HG03025 (cell line): ENCODE measurements around the gene CLMN.
A peak's percentile ranks its signal among the peaks of the same experiment; 100 is the strongest.

Experiments
- ATAC-seq: cut with Tn5 transposase; IDR thresholded peaks from one replicate; pipeline ENCODE4 v1.9.1; 2021; ENCODE audit warnings: mild to moderate bottlenecking, moderate library complexity; ENCODE audit not compliant: unreplicated experiment, low FRiP score

The CLMN gene

DNA sequence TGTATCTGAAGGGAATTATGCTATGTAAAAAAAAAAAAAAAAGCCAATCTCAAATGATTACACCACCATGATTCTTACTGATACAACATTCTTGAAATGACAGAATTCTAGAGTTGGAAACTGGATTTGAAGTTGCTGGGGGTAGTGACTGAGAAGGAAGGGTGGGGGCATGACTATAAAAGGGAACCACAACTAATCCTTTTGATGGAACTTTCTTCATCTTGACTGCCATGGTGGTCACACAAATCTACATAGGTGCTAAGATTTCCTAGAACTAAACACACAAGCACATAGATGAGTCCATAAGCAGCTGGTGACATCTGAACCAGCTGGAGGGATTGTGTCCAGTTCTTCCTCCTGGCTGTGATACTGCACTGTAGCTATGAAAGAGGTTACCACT lies 51.4 kb downstream of the CLMN start:
- ATAC-seq = no peak

DNA sequence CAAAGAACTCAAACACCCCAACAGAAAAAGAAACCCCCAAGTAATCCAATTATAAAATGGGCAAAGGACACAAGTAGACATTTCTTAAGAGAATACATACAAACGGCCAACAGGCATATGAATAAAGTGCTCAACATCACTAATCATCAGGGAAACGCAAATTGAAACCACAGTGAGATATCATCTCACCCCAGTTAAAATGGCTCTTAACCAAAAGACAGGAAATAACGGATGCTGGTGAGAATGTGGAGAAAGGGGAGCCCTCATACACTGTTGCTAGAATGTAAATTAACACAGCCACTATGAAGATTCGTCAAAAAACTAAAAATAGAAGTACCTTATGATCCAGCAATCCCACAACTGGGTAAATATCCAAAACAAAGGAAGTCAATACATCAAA lies 52.4 kb downstream of the CLMN start:
- ATAC-seq = no peak

DNA sequence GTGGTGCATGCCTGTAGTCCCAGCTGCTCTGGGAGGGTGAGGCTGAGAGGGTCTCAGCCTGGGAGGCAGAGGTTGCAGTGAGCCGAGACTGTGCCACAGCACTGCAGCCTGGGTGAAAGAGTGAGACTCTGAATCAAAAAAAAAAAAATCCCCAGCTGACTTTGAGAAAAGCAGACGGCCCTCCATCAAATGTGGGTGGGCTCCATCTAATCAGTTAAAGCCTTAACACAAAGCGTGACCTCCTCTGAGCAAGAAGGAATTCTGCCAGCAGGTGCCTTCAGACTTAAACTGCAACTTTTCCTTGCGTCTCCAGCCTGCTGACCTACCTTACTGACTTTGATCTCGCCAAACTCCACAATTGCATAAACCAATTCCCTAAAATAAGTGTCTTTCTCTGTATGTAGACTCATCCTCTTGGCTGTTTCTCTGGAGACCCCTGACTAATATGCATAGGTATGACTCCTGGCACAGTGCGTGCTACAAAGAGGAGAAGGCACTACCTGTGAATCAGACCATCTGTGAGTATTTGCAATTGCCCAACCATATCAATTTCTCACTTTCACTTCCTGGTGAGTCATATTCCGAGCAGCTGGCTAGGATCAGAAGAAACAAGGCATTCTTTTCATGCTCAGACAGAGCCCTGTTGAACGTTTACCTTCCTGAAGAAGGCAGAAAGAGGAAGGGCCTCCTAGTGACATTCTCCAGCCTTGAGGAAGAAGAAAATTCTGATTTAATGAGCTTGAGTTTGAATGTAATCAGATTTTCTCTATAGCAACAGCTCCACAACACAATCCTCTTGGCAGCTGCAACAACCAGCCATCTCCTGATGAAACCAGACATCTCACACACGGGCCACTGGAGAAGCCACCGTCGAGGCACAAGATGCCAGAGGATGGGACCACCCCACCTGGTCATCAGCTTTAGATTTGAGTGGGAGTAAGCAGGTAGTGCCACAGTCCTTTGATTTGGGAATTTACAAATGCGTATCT lies 54.3 kb downstream of the CLMN start:
- peak; percentile 89 for ATAC-seq

DNA sequence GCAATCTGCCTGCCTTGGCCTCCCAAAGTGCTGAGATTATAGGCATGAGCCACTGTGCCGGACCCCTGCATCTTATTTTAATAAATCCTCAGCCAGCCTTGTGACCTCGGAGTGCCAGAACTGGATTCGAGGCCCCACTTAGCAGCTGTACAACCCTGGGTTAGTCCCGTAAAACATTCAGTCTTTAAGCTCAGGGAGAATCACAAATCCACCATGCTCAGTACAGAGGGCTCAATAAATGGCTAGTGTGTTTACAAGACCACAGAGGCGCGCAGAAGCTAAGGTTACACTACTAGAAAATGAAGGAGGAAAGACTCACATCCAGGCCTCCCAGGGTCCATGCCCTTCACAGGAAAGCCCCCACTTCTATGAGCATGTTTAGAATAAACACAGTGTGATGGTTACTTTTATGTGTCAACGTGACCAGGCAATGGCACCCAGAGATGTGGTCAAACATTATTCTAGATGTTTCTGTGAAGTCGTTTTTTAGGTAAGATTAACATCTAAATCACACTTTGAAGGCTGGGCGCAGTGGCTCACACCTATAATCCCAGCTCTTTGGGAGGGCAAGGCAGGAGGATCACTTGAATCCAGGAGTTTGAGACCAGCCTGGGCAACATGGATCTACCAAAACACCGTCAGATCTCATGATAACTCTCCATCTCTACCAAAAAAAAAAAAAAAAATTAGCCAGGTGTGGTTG lies 55.3 kb downstream of the CLMN start:
- ATAC-seq = no peak

DNA sequence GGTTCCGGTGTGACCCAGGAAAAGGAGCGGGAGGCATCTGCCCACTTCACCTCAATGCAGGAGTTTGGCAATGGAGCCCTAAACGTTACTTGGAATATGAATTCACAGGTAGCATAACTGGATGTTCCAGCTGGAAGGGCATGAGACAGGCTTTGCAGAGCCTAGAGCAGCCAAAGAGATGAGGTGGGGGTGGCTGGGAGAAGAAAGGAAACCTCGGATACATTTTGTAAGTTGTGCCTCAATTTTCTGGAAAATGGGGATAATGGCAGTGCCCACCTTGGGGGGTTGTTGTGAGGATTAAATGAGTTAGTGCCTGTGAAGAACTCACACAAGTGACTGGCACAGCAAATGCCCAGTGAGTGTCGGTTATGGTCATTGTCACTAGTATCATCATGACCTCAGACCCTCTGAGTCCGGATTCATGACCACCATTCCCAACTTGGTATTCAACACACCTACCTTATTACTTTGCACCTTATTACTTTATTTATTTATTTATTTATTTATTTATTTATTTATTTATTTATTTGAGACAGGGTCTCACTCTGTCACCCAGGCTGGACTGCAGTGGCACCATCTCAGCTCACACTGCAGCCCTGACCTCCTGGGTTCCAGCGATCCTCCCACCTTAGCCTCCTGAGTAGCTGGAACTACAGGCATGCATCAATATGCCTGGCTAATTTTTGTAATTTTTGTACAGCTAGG lies 56.0 kb downstream of the CLMN start:
- no peak for ATAC-seq

DNA sequence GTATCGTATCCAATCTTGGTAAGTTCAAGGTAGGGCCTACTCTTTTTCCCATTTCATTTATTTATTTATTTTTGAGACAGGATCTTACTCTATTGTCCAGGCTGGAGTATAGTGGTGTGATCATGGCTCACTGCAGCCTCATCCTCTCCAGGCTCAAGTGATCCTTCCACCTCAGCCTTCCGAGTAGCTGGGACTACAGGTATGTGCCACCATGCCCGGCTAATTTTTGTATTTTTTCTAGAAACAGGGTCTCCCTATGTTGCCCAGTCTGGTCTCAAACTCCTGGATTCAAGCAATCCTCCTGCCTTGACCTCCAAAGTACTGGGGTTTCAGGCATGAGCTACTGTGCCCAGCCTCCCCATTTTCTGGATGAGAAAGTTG lies 57.2 kb downstream of the CLMN start:
- ATAC-seq = no peak

DNA sequence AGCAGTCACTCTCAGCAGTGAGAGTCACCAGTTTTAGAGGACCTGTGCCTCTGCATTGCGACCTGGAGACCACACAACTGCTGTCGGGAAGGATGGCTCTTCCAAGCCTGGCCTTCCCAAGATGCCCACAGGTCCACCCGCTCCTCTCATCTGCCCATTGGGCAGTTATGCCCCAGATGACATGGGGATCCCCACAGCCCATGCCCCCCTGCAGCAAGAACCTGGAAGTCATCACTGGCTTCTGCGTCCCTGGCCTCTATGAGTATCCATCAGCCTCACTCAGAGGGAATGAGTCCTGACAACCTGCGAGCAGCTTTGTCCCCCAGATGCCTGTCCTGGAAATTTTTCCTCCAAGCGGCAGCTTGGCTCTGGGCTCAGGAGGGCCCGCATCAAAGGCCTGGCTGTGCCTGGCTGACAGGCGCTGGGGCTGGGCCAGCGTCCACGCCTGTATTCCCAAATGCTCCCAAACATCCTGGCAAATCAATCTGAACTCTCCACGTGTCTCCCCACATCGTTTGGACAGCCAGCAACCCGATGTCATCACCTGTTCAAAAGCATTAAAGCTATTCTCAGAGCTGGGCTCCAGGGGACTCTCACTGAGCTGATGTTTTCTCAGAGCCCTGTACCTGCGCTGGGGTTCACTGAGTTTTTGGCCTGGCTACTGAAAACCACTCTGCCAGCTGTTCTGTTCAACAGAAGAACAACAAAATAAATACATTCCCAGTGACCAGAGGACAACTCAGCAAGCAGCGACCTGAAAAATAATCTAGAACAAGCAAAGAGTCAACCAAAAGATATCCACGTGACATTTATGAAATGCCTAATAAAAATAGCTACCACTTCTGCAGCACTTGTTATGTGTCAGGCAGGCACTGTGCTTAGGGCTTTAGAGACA lies 57.8 kb downstream of the CLMN start:
- no peak for ATAC-seq

DNA sequence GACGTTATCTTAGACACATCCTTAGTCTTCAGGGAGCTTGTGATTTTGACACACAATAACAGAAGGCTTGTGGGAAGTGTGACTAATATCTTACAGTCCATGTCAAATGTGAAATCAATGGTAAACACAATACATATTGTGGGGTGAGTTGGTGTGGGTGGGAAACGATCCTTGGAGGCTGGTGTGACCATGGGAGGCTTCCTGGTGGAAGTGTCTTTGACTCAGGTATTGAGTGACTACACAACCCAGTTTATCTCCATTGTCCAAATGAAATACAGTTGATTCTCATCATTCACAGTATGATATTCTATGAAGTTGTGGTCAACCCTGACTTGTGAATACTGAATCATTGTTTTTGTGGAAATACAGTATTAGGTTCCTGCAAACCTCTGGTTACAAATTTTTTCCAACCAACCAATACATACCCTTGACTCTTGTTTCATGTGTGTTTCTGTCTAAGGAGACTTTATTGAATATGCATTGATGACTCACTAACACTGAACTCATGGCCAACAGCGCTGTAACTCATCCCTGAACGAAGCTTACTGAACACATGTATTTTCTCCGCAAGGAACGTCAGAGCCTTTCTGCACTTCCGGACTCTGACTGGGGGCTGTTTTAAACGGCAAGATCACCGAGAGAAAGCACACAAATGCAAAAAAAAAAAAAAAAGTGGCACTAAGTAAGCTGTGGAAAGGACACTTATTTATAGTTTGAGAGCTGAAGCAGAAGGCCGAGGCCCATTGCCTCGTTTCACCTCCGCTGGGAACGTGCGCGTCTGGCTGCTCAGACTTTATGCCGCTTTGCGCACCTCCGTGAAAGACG lies 59.0 kb downstream of the CLMN start:
- no peak for ATAC-seq

DNA sequence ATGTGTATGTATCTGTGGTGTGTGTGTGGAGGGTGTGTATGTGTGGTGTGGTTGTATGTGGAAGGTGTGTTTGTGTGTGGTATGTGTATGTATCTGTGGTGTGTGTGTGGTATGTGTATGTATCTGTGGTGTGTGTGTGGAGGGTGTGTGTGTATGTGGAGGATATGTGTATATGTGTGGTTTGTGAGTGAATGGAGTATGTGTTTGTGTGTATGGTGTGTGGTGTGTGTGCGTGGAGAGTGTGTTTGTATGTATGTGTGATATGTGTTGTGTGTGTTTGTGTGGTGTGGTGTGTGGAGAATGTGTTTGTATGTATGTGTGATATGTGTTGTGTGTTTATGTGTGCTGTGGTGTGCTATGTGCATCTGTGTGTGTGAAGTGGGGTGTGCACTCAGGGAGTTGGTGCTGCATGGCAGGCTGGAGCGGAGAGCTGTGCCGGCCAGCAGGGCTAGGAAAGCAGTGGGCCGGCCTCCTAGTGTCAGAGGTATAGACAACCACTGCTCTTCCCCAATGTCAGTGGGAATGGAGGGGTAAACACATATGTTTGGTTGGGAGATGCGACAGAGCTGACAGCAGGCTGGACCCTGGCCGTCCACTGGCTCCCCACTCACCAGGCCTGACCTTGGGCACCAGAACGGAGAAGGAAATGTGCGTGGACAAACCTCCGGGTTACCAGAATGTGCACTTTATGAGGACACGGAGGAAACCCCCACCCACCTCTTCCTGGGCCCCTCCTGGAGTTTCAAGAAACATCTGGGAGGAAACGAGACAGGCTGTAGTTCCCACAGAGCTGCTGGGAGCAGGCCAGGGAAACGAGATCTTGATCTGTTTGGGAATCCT lies 60.7 kb downstream of the CLMN start:
- ATAC-seq = no peak

DNA sequence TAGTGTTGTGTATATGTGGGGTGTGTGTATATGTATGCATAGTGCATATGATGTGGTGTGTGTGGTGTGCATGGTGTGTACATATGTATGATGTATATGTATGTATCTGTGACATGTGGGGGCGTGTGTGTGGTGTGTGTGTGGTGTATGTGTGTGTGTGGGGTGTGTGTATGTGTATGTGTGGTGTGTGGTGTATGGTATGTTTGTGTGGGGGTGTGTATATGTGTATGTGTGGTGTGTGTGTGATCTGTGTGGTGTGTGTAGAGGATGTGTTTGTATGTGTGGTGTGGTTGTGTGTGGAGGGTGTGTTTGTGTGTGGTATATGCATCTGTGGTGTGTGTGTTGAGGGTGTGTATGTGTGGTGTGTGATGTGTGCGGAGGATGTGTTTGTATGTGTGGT lies 61.6 kb downstream of the CLMN start:
- no peak for ATAC-seq

DNA sequence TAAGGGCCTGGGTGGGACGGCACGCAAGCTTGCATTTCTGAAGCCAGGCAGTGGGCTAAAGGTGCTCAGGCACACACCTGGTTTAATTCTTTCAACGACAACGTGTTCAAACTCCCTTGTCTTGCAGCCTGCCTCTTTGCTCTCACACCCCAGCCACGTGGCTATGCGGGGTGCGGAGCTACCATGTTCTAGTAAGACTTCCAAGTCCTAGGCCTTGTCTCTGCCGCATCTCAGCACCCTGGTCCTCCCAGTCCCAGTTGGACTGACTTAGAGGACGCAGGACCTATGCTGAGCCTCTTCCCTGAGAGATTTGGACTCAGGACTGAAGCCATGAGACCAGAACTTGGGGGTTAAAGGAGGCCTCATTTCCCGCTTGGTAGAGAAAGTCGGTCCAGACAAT lies 62.2 kb downstream of the CLMN start:
- ATAC-seq = no peak

DNA sequence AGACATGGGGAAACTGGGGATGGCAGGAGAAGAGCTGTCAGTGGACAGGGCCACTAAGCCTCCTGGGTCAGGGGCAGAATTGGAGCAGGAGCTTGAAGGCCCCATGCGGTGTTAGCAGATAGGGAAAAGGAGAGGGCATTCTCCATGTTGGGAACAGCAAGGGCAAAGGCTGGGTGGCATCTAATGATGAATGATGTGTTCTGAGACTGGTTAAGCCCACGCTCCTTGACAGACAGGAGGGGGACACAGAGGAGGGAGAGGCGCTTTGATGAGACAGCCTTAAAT lies 63.0 kb downstream of the CLMN start:
- no peak for ATAC-seq

DNA sequence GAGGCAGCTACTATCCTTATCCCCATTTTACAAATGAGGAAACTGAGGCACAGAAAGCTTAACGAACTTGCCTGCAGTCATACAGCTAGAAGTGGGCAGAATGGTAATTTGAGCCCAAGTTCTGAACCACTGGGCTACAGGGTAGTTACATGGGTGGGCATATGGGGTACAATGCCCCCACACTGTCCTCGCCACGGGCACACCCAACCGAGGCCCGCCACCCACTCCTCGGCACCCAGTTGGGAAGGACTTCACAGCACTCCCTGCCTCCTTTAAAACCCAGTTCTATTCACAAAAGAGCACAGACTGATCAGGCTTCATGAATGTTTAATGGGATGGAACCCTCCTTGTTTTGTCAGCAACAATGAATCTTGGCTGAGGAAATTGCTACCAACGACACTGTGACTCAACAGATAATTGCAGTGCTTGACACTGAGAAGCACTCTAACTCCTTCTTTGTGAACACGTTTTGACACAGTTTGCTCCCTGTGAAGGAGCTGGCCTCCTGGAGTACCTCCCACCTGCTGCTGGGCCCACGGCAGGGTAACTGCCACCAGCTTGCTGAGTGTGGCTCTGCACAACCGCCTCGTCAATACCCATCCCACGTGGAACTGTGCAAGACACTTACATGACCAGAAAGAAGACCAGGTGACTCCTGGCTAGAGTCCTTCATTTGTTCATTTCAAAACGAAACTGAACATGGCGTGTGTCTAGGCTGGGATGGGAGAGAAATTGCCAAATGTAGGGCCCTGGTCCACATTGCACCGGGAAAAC lies 63.5 kb downstream of the CLMN start:
- ATAC-seq = no peak

DNA sequence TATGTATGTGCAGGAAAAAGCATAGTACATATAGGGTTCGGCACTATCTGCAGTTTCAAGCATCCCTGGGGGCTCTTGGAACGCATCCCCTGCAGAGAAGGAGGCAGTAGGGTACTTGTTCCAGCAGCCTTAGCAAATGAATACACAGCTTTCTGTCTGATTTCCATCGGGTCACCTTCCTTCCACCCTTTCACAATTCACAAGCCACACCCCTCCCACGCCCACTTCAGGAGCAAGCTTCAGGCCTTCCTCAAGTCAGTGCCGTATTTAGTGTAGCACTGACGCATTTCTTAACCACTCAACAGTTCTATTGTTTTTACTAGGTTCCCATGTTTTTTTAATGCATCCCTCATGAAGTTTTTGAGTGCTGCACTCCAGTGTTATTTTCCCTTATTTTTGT lies 64.2 kb downstream of the CLMN start:
- ATAC-seq = no peak

DNA sequence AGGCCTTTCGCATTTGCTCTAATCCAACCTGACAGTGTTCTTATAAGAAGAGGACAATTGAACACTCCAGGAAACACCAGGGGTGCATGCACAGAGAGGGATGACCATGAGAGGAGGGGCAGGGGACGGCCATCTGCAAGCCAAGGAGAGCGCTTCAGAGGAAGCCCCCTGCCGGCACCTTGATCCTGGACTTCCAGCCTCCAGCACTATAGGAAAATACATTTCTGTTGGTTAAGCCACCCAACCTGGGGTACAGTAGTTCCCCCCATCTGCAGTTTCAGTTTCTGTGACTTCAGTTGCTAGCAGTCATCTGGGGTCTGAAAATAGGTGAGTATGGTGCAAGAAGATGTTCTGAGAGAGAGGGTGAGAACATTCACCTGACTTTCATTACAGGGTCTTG lies 64.7 kb downstream of the CLMN start:
- peak; percentile 59 for ATAC-seq

DNA sequence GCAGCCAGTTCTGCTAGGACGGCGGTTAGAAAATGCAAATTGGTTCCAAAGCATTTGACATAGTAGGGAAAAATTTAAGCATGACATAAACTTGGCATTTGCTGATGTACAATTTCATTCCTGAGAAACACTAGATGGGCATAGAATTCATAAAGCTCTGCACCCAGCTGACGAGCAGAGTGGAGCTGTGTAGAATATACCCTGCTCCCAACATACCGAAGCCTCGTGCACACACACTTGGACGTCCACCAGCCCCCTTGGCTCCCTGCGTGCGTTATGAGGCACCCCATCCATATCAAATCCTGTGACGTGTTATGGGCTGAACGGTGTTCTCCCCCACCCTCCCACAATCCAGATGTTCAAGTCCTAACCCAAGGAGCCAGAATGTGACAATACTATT lies 65.4 kb downstream of the CLMN start:
- ATAC-seq = no peak

DNA sequence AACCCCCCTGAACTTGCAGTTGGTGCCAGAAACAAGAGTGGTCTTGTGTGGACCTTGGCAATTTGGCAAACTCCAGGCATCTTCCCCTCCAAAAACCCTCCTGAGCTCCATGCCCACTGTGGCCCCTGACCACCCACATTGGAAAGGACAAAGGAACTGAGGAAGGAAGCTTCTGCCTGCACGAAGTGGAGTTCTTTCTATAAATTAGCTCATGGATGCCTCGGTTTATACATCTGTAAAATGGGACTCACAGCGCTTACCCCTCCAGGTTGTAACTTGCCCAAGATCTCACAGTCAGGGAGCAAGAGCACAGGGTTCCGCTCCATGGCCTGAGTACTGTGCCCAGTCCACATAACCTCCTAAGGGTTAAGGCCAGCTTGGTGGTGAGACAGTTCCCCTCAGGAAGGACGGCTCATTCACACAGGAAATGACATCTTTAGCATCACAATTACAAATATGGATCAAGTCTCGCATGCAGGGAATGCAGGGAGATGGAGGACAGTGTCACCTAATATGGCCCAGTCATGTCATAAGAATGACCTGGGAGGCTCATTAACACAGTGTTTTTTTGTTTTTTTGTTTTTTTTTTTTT lies 66.6 kb downstream of the CLMN start:
- ATAC-seq = no peak

DNA sequence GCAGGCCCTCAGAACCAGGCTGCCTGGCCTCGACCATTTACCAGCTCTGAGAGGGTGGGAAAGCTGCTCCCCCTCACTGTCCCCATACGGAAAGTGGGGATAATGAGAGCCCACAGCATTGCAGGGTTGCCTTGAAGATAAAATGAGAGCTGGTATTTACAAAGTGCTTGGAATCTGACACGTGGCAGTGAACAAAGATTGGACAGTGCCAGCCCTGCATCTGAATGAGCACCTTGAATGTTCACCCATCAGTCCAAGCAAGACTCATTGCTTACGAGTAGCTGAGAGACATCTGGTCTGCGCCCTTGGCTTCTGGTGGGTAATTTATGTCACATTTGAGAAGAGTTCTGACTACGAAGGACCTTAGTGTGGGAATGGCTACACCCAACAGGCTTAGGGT lies 67.5 kb downstream of the CLMN start:
- ATAC-seq = no peak
